Measurements from ENCODE around the gene C10orf90. TPM values are rescaled to one million over a fixed set of nuclear protein-coding genes. Genes with fewer than 3 reads are reported as not detected.

The C10orf90 gene
- total and polyA plus RNA-seq, 4 donors = 0.05 to 0.25 TPM; not detected in 2

DNA sequence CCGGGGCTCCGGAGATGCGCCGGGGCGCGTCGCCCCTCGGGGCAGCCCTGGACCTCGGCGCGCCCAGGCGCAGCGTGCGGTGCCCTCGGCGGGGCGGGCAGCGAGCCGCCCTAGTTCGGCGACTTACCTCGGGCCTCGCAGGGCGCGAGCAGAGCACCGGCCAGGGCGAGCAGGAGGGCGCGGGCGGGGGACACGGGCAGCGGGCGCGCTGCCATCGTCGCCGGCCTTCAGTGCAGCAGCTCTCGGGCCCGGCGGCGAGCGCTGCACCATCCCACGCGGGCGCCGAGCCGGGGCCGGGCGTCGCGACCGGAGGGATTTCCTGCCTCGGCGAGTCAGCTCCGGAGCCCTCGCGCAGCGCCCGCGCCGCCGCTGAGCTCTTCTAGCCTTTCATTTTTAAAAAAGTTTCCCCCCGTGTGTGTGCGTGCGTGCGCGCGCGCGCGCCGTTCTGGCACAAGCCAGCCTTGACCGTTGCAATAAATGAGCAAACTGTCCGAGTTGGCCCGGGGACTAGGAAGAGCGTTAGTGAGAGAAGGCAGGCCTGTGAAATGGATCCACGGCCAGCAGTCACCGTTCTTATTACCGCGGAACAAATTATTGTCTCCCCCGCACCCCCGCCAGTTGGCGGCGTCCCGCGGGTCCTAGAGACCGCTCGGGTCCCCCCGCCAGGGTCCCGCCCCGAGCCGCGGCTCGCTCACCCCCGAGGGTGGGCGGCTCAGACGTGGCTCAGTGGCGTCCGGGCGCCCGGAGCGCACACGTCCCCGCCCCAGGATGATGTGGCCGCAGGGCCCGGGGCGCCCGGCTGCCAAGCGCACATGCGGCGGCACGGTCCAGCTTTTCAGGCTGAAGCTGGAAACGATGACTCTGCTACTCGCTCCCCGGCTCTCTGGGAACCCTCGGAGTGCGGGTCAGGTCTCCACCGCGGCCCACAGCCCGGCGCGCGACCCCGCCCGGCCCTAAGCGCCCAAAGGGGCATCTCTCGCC is 282.3 kb downstream of the C10orf90 start, which contains the start of gene ADAM12:
Gene ADAM12 (minus strand): TSS at position 547 of the 981 bp plus-strand sequence. CDS start 332 bp downstream, at position 215.
- Histone ChIP-seq H3K27me3 (ENCODE audit: control insufficient read depth in 4 of 4, insufficient read depth in 4 of 4, low read length in 3 of 4) (peaks cover 0 to 10% (median 7%) of the 10 kb centered on the region in 4 donors), H3K36me3 (ENCODE audit: control insufficient read depth in 4 of 4, insufficient read depth in 3 of 4, low read depth in 1 of 4, low read length in 3 of 4) (no peaks in the 10 kb centered on the region), H3K4me3 (ENCODE audit: low read depth in 1 of 3, low read length in 3 of 3) (peak within 1 kb of the TSS in 2 of 3 donors; percentile 49 to 50), H3K9me3 (ENCODE audit: control insufficient read depth in 4 of 4, low read length in 3 of 4) (peaks cover 0 to 3% (median 1%) of the 10 kb centered on the region in 4 donors), H3K27ac (ENCODE audit: low read depth in 1 of 2, low read length in 2 of 2) (no peak within 1 kb of the TSS), H3K4me1 (ENCODE audit: control insufficient read depth in 4 of 4, insufficient read depth in 4 of 4, low read length in 3 of 4) (peaks cover 10 to 17% (median 12%) of the 10 kb centered on the region in 4 donors), H3K9ac (ENCODE audit: low read depth in 1 of 2, low read length in 2 of 2) (no peak within 1 kb of the TSS)
- DNase-seq (ENCODE audit: low spot score) = no peak
- 5% methylated on average over 127 of the region's 127 CpGs for WGBS
- TF ChIP-seq FOXA1 (IDR thresholded peaks at IDR 0.05) = no peak
- TF ChIP-seq YY1 (IDR thresholded peaks at IDR 0.05) = no peak
- TF ChIP-seq, protein P1, sequence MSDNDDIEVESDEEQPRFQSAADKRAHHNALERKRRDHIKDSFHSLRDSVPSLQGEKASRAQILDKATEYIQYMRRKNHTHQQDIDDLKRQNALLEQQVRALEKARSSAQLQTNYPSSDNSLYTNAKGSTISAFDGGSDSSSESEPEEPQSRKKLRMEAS (IDR thresholded peaks at IDR 0.05) = no peak
- no peak for TF ChIP-seq RXRA (IDR thresholded peaks at IDR 0.05)
- TF ChIP-seq, protein P2, sequence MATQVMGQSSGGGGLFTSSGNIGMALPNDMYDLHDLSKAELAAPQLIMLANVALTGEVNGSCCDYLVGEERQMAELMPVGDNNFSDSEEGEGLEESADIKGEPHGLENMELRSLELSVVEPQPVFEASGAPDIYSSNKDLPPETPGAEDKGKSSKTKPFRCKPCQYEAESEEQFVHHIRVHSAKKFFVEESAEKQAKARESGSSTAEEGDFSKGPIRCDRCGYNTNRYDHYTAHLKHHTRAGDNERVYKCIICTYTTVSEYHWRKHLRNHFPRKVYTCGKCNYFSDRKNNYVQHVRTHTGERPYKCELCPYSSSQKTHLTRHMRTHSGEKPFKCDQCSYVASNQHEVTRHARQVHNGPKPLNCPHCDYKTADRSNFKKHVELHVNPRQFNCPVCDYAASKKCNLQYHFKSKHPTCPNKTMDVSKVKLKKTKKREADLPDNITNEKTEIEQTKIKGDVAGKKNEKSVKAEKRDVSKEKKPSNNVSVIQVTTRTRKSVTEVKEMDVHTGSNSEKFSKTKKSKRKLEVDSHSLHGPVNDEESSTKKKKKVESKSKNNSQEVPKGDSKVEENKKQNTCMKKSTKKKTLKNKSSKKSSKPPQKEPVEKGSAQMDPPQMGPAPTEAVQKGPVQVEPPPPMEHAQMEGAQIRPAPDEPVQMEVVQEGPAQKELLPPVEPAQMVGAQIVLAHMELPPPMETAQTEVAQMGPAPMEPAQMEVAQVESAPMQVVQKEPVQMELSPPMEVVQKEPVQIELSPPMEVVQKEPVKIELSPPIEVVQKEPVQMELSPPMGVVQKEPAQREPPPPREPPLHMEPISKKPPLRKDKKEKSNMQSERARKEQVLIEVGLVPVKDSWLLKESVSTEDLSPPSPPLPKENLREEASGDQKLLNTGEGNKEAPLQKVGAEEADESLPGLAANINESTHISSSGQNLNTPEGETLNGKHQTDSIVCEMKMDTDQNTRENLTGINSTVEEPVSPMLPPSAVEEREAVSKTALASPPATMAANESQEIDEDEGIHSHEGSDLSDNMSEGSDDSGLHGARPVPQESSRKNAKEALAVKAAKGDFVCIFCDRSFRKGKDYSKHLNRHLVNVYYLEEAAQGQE (IDR thresholded peaks at IDR 0.05) = no peak
- no peak for TF ChIP-seq GABPA (IDR thresholded peaks at IDR 0.05 in 1 of 2, conservative IDR thresholded peaks at IDR 0.05 in 1 of 2)
- TF ChIP-seq, protein P3, sequence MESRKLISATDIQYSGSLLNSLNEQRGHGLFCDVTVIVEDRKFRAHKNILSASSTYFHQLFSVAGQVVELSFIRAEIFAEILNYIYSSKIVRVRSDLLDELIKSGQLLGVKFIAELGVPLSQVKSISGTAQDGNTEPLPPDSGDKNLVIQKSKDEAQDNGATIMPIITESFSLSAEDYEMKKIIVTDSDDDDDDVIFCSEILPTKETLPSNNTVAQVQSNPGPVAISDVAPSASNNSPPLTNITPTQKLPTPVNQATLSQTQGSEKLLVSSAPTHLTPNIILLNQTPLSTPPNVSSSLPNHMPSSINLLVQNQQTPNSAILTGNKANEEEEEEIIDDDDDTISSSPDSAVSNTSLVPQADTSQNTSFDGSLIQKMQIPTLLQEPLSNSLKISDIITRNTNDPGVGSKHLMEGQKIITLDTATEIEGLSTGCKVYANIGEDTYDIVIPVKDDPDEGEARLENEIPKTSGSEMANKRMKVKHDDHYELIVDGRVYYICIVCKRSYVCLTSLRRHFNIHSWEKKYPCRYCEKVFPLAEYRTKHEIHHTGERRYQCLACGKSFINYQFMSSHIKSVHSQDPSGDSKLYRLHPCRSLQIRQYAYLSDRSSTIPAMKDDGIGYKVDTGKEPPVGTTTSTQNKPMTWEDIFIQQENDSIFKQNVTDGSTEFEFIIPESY (IDR thresholded peaks at IDR 0.05) = no peak
- TF ChIP-seq JUND (IDR thresholded peaks at IDR 0.05) = no peak
- TF ChIP-seq NR2F2 (IDR thresholded peaks at IDR 0.05) = no peak
- TF ChIP-seq HNF4A (conservative IDR thresholded peaks at IDR 0.05) = no peak
- no peak for TF ChIP-seq TAF1 (conservative IDR thresholded peaks at IDR 0.05)

DNA sequence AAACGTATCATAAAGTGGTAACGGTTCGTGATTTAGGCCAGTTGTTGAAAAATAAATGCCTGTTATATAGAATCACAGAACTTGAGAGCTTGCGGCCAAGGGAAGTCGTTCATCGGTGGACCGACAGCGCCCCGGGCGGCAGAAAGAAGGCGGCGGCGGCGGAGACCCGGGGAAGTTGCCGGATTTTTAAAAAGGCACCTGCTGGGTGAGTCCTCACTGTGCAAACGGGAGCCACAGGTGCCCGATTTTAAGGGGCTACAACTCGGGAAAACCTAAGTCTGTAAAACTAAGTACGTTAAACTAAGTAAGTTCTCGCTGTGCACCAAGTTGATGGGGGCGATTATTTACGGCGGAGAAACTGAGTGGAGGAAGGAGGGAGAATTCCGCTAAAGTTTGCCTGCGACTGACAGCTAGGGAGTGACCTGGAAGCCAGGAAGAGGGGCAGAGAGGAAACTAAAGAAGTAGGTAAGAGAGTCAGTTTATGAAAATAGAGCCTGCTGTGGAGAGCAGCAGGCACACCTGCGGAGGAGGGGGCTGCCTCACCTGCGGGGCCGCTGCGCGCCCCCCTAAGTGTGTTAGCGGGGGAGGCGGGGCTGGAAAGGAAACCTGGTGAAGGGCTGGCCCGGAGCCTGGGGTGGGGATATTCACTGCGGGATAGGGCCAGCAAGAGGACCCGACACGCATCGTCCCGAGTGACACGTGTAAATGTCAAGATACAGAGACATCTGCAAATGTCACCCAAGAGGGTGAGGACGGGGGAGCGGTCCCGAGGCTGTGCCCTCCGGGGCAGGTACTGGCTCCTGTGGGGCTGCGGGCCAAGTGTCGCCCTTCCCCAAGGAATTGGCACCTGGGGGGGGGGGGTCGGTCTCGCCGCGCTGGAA is 283.2 kb downstream of the C10orf90 start:
- peaks cover 10 to 17% (median 12%) of the 10 kb centered on the region in 4 donors for H3K4me1 ChIP-seq (ENCODE audit: control insufficient read depth in 4 of 4, insufficient read depth in 4 of 4, low read length in 3 of 4)
- H3K27ac ChIP-seq (ENCODE audit: low read depth in 1 of 2, low read length in 2 of 2) = no peak overlapping the region
- 3% methylated on average over 50 of the region's 50 CpGs for WGBS
- peak overlapping the region in 1 of 3 donors; percentile 50 for H3K4me3 ChIP-seq (ENCODE audit: low read depth in 1 of 3, low read length in 3 of 3)
- H3K9me3 ChIP-seq (ENCODE audit: control insufficient read depth in 4 of 4, low read length in 3 of 4) = peaks cover 0 to 3% (median 1%) of the 10 kb centered on the region in 4 donors
- H3K9ac ChIP-seq (ENCODE audit: low read depth in 1 of 2, low read length in 2 of 2) = no peak overlapping the region
- TF ChIP-seq, protein P4, sequence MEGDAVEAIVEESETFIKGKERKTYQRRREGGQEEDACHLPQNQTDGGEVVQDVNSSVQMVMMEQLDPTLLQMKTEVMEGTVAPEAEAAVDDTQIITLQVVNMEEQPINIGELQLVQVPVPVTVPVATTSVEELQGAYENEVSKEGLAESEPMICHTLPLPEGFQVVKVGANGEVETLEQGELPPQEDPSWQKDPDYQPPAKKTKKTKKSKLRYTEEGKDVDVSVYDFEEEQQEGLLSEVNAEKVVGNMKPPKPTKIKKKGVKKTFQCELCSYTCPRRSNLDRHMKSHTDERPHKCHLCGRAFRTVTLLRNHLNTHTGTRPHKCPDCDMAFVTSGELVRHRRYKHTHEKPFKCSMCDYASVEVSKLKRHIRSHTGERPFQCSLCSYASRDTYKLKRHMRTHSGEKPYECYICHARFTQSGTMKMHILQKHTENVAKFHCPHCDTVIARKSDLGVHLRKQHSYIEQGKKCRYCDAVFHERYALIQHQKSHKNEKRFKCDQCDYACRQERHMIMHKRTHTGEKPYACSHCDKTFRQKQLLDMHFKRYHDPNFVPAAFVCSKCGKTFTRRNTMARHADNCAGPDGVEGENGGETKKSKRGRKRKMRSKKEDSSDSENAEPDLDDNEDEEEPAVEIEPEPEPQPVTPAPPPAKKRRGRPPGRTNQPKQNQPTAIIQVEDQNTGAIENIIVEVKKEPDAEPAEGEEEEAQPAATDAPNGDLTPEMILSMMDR (IDR thresholded peaks at IDR 0.05; ENCODE audit: low read depth, low read length, missing input control) = peak; percentile 46
- TF ChIP-seq HNF4G (IDR thresholded peaks at IDR 0.05) (no peak), RAD21 (IDR thresholded peaks at IDR 0.05) (peak; percentile 66 to 73)
- TF ChIP-seq, protein P3 (IDR thresholded peaks at IDR 0.05) = no peak
- peak; percentile 47 for DNase-seq (ENCODE audit: low spot score)
- peaks cover 0 to 10% (median 7%) of the 10 kb centered on the region in 4 donors for H3K27me3 ChIP-seq (ENCODE audit: control insufficient read depth in 4 of 4, insufficient read depth in 4 of 4, low read length in 3 of 4)
- no peaks in the 10 kb centered on the region for H3K36me3 ChIP-seq (ENCODE audit: control insufficient read depth in 4 of 4, insufficient read depth in 3 of 4, low read depth in 1 of 4, low read length in 3 of 4)

Measured in liver (tissue), 9 donors.